Head of caudate nucleus (tissue), 42 donors: Measurements from ENCODE around the gene FKBP2.
A peak's percentile ranks its signal among the peaks of the same experiment; 100 is the strongest.

Source experiments
- DNase-seq, 42 donors: peaks; one replicate each; pipeline versions ENCODE4 v3.0.0 to v3.0.0-alpha.2; 2020 to 2021; ENCODE audit warnings: mixed read lengths in 7 of 42
- intact Hi-C: fragments of 100-400 bp; cut with DNase I; formaldehyde crosslinking; loops from one replicate; pipeline ENCODE4 v1.15.0; 2022

Gene FKBP2

DNA sequence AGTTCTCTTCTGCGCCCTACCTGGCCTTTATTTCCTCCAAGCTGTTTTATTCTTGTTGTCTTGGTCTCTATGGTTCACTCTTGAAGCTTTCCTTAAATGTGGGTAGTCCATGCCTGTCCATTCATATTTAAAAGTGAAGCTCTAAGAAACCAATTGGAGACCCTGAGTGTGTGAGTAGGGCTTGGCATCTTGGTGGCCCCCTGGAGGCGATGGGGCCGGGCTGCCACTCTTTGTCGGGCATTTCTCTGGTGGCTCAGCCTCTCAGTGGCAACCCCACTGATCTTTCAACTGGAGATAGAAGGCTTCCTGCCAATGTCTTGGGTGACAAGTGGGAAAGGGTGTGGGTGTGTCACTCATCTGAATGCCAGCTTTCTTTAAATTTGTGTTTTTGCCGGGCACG is 24.0 kb upstream of the FKBP2 start:
- intact Hi-C loops = no loop called here
- no peak for DNase-seq

DNA sequence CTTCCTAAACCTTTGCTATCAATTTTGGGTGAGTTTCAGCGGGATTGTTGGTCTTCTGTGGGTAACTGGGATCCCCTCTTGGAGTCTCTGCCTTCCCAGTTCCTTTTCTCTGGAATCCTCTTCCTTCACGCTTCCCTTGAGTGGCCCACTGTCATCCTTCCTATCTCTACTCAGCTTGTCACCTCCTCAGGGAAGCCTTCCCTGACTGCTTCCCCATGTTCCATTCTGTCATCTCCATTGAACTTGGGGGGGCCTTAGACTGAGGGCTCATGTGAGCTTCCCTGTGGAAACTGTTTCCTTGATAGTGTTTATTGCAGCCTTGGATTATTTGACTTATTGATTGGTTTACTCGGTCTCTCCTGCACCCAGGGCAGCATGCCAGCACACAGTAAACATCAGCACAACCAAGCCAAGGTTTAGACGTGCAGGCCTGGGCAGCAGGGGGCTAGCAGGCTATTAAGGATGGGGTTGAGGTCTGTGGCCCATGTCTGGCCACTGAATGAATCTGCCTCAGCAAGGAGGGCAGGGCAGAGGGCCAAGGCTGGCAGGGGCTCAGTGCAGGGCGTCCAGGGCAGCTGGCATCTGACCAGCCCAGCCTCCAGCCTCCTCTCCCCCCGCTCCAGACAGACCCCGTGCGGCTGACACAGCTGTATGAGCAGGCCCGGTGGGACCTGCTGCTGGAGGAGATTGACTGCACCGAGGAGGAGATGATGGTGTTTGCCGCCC is 22.1 kb upstream of the FKBP2 start:
- no peak for DNase-seq
- intact Hi-C loops = no loop called here

- intact Hi-C loops = no loop called here
These were observed 21.6 kb upstream of the FKBP2 start for GRCh38 chr11:64219354-64219684.

GRCh38 chr11:64219755-64220154 is 21.1 kb upstream of the FKBP2 start:
- DNase-seq = no peak
- intact Hi-C loops = no loop called here

More at GRCh38 chr11:64219354-64219684, 21.6 kb upstream of the FKBP2 start:
- DNase-seq = no peak

GRCh38 chr11:64220271-64220670 is 20.6 kb upstream of the FKBP2 start:
- no peak for DNase-seq
- intact Hi-C loops = no loop called here

GRCh38 chr11:64220798-64221197 is 20.1 kb upstream of the FKBP2 start:
- no peak for DNase-seq
- intact Hi-C loops = no loop called here

DNA sequence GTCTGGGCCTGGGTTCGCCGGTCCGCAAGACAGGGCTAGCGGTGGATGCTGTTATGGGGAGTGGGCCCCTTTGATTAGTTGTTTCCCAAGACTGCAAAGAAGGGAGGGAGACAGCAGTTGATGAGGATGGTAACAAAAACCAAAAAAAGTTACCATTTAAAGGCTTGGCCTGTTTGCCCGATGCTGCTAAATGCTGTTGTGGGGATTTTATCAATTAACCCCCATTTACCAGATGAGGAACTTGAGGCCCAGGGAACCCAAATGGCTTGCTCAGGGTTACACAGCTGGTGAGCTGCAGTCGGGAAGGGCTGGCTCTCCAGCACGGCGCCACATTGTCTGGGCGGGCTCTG is 18.3 kb upstream of the FKBP2 start:
- DNase-seq = no peak
- intact Hi-C loops = no loop called here

- DNase-seq = no peak
- intact Hi-C loops = no loop called here
These were observed 17.8 kb upstream of the FKBP2 start for GRCh38 chr11:64223001-64223651.

- intact Hi-C loops = no loop called here
- no peak for DNase-seq
These were observed 16.6 kb upstream of the FKBP2 start for GRCh38 chr11:64224151-64224890.

- intact Hi-C loops = no loop called here
- DNase-seq = peak in 1 of 42 donors; percentile 5
These were observed 15.8 kb upstream of the FKBP2 start for GRCh38 chr11:64224891-64225607.

GRCh38 chr11:64225608-64226506 is 15.0 kb upstream of the FKBP2 start, which contains the start of the genes NUDT22 and TRPT1:
TSS of gene NUDT22 (plus strand) at chr11:64226274. CDS start at chr11:64226653, 379 bp downstream.
TSS of gene TRPT1 (minus strand) at chr11:64226186. CDS start at chr11:64225860, 326 bp downstream.
- DNase-seq = peak; percentile 82 to 97 (median 93)
- intact Hi-C loops = no loop called here

- intact Hi-C loops = no loop called here
- DNase-seq = peak in 19 of 42 donors; percentile 50 to 73 (median 56)
These were observed 14.3 kb upstream of the FKBP2 start for GRCh38 chr11:64226507-64227051.

GRCh38 chr11:64227405-64227956 is 13.4 kb upstream of the FKBP2 start:
- intact Hi-C loops = no loop called here

GRCh38 chr11:64229090-64229743 is 11.7 kb upstream of the FKBP2 start:
- intact Hi-C loops = no loop called here
- DNase-seq = peak in 1 of 42 donors; percentile 2

More at GRCh38 chr11:64227405-64227956, 13.4 kb upstream of the FKBP2 start:
- DNase-seq = no peak

- intact Hi-C loops = no loop called here
- DNase-seq = peak in 1 of 42 donors; percentile 3
These were observed 11.1 kb upstream of the FKBP2 start for GRCh38 chr11:64229744-64230170.

DNA sequence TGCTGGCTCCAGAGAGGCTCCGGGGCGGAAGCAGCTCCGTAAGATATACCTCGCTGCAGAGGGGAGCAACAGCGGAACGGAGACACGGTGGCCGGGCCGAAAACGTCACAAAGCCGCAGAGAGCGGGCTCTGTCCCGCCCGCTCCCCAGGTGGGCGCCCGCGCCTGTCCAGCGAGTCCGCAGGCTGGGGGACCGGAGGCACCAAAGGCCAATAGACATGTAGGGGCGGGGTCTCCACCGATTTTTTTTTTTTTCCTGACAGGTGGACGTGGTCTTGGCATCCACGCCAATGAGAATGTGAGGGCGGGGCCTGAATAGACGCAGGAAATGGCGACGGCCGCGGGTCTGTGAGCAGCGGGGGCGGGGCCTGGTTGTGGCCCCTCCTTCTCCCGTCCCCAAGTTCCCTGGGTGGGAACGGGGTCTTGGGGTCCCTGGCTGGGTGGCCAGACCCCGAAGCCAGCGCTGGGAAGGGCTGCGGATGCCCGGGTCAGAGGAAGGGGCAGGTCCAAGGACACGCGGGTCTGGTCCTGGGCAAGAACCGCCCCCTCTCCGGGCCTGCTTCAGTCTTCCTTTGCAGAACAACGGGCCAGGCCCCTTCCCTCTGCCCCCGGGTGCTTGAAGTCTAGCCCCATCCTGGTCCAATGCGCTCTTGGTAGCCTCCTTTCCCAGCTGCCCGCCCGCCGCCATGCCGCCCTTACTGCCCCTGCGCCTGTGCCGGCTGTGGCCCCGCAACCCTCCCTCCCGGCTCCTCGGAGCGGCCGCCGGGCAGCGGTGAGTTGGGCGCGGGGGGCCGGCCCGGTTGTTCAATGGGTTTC is 10.5 kb upstream of the FKBP2 start, which contains the start of gene DNAJC4:
TSS of gene DNAJC4 (plus strand) at position 378 of the 814 bp plus-strand sequence. CDS start at position 685, 307 bp downstream.
- DNase-seq = peak; percentile 85 to 97 (median 92)
- intact Hi-C loops = no loop called here
